Measurements from ENCODE around the gene CCNK.

Gene CCNK

DNA sequence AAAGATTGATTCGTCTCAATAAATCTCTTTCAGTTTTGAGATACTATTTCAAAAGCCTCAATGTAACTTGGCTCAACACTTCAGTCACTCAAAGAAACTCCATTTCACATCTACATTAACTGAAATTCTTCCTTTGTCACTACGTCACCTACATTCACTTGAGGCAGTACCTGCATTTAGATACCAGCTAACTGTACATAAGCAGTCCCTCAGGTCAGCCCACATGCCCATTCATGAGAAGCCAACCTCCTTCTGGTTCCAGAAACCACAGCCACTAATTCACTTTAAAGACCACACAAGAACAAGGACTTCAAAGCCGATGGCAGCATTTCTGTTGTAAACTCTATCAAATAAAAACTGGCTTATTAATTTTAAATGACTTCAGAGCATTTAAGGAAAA lies 43.5 kb upstream of the CCNK start:
- Mint-ChIP-seq H3K27me3 (ENCODE audit: low read depth, poor library complexity) (peaks cover 8% of the 10 kb centered on the region), H3K9me3 (no peaks in the 10 kb centered on the region), H3K4me3 (no peak overlapping the region), H3K4me1 (peaks cover 29% of the 10 kb centered on the region), H3K36me3 (ENCODE audit: low read depth) (peaks cover 69% of the 10 kb centered on the region), H3K27ac (no peak overlapping the region)
- TF ChIP-seq, protein P1, sequence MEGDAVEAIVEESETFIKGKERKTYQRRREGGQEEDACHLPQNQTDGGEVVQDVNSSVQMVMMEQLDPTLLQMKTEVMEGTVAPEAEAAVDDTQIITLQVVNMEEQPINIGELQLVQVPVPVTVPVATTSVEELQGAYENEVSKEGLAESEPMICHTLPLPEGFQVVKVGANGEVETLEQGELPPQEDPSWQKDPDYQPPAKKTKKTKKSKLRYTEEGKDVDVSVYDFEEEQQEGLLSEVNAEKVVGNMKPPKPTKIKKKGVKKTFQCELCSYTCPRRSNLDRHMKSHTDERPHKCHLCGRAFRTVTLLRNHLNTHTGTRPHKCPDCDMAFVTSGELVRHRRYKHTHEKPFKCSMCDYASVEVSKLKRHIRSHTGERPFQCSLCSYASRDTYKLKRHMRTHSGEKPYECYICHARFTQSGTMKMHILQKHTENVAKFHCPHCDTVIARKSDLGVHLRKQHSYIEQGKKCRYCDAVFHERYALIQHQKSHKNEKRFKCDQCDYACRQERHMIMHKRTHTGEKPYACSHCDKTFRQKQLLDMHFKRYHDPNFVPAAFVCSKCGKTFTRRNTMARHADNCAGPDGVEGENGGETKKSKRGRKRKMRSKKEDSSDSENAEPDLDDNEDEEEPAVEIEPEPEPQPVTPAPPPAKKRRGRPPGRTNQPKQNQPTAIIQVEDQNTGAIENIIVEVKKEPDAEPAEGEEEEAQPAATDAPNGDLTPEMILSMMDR (IDR thresholded peaks at IDR 0.05): no peak
- no peak for DNase-seq

DNA sequence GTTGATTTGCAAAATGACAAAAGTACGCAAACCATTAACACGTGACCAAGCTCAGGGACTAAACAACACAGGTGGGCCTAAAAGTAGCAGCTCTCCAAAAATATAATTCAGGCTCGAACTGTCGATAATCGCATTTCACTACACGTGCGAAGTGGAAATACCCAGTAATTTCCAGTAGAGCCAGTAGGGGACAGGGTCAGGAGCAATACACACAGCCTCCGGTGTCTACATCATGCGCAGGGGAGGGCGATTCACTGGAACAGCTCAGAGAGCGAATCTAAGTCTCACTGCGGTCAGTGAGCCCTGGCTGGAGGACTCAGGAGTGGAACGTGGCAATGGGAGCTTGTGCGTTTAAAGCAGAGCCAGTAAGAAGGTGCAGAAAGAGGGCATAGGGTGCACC lies 40.9 kb upstream of the CCNK start:
- Mint-ChIP-seq H3K27ac (peak overlapping the region; percentile 51), H3K4me3 (no peak overlapping the region), H3K4me1 (peaks cover 29% of the 10 kb centered on the region), H3K27me3 (ENCODE audit: low read depth, poor library complexity) (peaks cover 8% of the 10 kb centered on the region), H3K9me3 (no peaks in the 10 kb centered on the region), H3K36me3 (ENCODE audit: low read depth) (peaks cover 60% of the 10 kb centered on the region)
- no peak for DNase-seq
- TF ChIP-seq, protein P1 (IDR thresholded peaks at IDR 0.05): no peak

DNA sequence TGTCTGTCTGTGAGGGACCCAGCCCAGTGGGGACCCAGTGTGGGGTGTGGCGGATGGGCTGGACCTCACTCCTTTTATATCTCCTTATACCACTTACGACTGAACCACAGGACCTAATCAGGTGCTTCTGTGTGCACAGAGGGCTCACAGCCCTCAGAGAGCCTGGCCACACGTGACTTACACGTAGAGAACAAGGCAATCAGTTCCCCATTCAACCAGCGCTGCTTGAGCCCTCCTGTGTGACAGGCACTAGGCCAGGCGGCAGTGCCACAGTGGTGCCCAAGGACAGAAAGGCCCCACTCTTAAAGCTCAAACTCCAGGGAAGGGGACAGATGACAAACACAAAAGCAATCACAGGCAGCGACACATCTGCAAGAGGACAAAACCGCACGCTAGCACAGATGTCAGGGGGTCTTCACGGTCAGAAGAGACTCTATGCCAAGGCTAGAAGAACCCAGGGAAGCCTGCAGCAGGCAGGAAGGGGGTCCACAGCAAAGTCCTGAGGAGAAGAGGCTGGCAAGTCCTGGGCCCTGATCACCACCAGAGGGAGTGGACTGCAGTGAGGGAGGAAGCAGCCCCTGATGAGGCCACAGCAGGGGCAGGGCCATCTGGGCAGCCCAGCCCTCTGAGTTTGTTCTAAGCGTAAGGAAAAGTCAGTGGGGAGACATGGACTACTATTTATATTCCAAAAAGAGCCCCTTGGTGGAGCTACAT lies 39.9 kb upstream of the CCNK start:
- peak; percentile 18 for DNase-seq
- TF ChIP-seq, protein P1 (IDR thresholded peaks at IDR 0.05): peak; percentile 25
- Mint-ChIP-seq H3K27ac (peak overlapping the region; percentile 69), H3K27me3 (ENCODE audit: low read depth, poor library complexity) (peaks cover 4% of the 10 kb centered on the region), H3K9me3 (no peaks in the 10 kb centered on the region), H3K4me1 (peaks cover 22% of the 10 kb centered on the region), H3K4me3 (no peak overlapping the region), H3K36me3 (ENCODE audit: low read depth) (peaks cover 50% of the 10 kb centered on the region)

DNA sequence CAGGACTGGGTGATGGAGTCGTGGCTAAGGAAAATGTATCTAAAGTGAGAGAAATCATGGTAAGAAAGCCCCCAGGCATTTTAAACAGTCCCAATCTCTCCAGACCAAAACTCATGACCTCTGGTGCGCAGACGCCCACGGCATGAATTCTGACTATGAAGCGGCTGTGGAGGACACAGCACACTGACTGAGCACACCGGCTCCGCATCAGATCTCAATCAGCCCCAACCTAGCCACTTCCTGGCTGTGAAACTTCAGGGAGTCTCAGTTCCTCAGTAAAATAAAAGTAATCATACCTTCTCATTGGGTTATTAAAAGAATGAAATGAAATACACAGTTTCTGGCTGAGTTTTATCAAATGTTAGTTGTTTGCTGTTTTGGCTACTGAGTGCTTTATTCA lies 39.3 kb upstream of the CCNK start:
- Mint-ChIP-seq H3K27ac (no peak overlapping the region), H3K9me3 (no peaks in the 10 kb centered on the region), H3K4me1 (peaks cover 20% of the 10 kb centered on the region), H3K27me3 (ENCODE audit: low read depth, poor library complexity) (peaks cover 4% of the 10 kb centered on the region), H3K4me3 (no peak overlapping the region), H3K36me3 (ENCODE audit: low read depth) (peaks cover 53% of the 10 kb centered on the region)
- DNase-seq: no peak
- TF ChIP-seq, protein P1 (IDR thresholded peaks at IDR 0.05): no peak

DNA sequence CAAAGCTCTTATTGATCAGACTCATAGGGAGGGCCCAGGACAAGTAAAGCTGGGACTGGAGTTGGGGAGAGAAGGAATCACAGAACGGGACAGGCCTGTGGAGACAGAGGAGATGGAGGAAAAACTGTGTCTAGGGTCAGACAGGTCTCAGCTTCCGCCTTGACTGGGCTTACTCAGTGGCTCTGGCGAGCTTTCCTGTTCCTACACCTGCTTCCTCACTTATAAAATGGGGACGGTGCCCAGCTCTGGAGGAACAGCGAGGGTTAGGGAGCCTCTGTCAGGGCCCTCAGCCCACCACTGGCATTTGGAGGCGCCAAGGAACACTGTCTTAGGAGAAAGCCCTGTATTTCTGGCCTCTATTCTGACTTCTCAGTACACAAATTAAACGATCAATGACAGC lies 35.3 kb upstream of the CCNK start:
- Mint-ChIP-seq H3K4me1 (peaks cover 6% of the 10 kb centered on the region), H3K9me3 (no peaks in the 10 kb centered on the region), H3K36me3 (ENCODE audit: low read depth) (peaks cover 38% of the 10 kb centered on the region), H3K4me3 (no peak overlapping the region), H3K27ac (peak overlapping the region; percentile 37), H3K27me3 (ENCODE audit: low read depth, poor library complexity) (no peaks in the 10 kb centered on the region)
- no peak for DNase-seq
- TF ChIP-seq, protein P1 (IDR thresholded peaks at IDR 0.05): no peak

DNA sequence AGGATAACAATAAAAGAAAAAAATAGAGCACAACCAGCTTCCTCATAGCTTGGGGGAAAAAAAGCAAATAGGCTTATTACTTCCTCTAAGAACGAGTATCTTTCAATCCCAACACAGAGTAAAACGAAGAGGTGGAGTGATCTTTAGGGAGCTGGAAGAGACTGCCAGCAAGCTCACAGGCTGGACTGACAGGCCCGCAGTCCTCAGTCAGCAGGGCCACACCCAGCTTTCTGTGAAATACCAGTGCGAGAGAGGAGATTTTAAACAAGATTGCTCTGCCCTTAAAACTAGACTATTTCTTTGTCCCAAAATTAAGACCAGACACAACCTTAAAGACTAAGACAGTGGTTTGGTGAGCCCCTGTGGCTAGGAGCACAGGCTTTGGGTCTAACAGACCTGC lies 33.5 kb upstream of the CCNK start:
- no peak overlapping the region for H3K4me3 Mint-ChIP-seq
- H3K27me3 Mint-ChIP-seq (ENCODE audit: low read depth, poor library complexity): no peaks in the 10 kb centered on the region
- H3K27ac Mint-ChIP-seq: no peak overlapping the region
- no peak for DNase-seq
- TF ChIP-seq, protein P1 (IDR thresholded peaks at IDR 0.05): no peak
- peaks cover 6% of the 10 kb centered on the region for H3K4me1 Mint-ChIP-seq
- peaks cover 29% of the 10 kb centered on the region for H3K36me3 Mint-ChIP-seq (ENCODE audit: low read depth)
- no peaks in the 10 kb centered on the region for H3K9me3 Mint-ChIP-seq
